GM12891 (cell line): Measurements from ENCODE around the gene AP2A1.

Experiments
- PAX5 ChIP-seq: IDR thresholded peaks from 2 replicates; pipeline ENCODE4 v1.6.1; 2011; ENCODE audit warnings: low read length, moderate library complexity, mild to moderate bottlenecking; ENCODE audit not compliant: insufficient read depth, severe bottlenecking
- POLR2A ChIP-seq: IDR thresholded peaks from 2 replicates; pipeline ENCODE4 v1.6.1; 2011; ENCODE audit warnings: low read depth, low read length, control low read depth
- POLR2AphosphoS5 ChIP-seq: IDR thresholded peaks from 2 replicates; pipeline ENCODE4 v1.6.1; 2011; ENCODE audit warnings: low read depth, low read length, control low read depth

GRCh38 chr19:49801401-49801888, 34.6 kb downstream of the AP2A1 start:
- TF ChIP-seq PAX5 (no peak), POLR2AphosphoS5 (no peak), POLR2A (no peak)
